Bone marrow (tissue), 2 donors: Measurements from ENCODE around the gene CDAN1.
"Not testable (repeated sequence)": the region's sequence is repeated elsewhere in the genome, so short reads cannot be mapped to it uniquely, and the experiment has no call there.

Source experiments
- DNase-seq, 2 donors: peaks; one replicate each; lab custom pipeline; 2025; lab: John Stamatoyannopoulos, UW

Gene CDAN1, protein sequence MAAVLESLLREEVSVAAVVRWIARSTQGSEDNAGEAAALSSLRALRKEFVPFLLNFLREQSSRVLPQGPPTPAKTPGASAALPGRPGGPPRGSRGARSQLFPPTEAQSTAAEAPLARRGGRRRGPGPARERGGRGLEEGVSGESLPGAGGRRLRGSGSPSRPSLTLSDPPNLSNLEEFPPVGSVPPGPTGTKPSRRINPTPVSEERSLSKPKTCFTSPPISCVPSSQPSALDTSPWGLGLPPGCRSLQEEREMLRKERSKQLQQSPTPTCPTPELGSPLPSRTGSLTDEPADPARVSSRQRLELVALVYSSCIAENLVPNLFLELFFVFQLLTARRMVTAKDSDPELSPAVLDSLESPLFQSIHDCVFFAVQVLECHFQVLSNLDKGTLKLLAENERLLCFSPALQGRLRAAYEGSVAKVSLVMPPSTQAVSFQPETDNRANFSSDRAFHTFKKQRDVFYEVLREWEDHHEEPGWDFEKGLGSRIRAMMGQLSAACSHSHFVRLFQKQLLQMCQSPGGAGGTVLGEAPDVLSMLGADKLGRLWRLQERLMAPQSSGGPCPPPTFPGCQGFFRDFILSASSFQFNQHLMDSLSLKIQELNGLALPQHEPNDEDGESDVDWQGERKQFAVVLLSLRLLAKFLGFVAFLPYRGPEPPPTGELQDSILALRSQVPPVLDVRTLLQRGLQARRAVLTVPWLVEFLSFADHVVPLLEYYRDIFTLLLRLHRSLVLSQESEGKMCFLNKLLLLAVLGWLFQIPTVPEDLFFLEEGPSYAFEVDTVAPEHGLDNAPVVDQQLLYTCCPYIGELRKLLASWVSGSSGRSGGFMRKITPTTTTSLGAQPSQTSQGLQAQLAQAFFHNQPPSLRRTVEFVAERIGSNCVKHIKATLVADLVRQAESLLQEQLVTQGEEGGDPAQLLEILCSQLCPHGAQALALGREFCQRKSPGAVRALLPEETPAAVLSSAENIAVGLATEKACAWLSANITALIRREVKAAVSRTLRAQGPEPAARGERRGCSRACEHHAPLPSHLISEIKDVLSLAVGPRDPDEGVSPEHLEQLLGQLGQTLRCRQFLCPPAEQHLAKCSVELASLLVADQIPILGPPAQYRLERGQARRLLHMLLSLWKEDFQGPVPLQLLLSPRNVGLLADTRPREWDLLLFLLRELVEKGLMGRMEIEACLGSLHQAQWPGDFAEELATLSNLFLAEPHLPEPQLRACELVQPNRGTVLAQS

DNA sequence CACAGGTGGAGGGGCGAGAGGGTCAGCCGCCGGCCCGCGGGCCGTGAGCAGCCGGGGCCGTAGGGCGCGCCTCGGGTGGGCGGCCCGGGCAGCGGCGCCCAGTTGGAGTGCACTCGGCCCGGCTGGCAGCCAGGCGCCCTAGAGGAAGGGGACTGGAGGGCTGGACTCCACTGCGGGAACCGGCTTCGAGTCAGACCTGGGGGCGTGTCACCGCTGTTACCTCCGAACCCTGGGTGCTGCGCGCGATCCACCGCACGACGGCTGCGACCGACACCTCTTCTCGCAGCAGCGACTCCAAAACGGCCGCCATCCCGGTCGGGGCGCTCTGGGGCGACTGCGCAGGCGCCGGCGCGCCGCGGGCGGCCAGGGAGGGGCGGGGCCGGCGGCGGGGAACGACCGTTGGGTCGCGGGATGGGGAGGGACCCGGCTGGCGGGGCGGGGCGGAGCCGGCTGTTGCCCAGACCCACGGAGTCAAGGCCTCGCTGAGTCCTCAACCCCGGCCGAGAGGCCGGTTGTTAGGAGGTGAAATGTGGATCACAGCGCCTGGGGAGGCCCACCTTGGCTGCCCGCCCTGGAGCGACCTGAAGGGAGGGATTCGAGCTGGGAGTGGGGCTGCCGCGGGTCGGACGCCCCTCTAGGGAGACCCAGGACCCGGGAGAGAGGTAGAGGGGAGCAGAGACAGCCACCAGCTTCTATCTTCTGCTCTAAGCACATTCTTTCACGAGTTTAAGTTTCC, at the start of gene CDAN1:
Gene CDAN1 (minus strand): TSS at position 336 of the 736 bp plus-strand sequence. CDS start 26 bp downstream, at position 310.
- peak; percentile 75 to 88 for DNase-seq

DNA sequence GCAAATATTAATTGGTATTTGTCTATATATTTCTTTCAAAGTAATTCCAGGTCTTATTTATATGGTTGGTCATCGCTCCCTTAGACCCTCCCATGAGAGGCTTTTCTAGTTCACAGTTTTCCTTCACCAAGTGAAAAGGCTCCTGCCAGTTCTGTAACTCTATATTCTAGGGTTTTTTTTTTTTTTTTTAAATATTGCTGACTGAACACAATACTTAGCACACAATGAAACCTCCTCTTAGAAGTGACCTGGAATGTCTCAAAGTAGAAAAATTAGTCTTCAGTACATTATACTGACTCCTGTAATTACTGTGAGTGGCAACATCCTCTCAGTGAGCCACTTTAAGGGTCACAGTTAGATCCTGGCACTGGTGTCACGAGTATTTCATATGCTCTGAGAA, 48.6 kb upstream of the CDAN1 start:
- DNase-seq: no peak

DNA sequence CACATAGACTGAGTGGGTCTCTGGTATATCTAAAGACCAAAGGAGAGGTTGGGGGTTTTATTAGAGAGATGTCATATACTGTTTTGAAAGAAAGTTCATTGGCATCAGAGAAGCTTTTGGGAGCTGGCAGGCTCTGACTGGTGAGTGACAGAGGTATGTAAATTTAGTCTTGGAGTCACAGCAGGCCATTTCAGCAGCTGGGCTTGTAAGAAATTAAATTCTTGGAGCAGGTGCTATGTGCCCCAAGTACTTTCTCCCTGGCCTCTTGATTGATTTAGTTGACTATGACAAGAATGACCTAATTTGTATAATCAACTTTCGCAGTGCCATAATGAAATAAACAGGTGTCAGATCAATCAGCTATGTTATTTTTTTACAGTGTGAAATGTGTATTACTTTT, 47.8 kb upstream of the CDAN1 start:
- no peak for DNase-seq

DNA sequence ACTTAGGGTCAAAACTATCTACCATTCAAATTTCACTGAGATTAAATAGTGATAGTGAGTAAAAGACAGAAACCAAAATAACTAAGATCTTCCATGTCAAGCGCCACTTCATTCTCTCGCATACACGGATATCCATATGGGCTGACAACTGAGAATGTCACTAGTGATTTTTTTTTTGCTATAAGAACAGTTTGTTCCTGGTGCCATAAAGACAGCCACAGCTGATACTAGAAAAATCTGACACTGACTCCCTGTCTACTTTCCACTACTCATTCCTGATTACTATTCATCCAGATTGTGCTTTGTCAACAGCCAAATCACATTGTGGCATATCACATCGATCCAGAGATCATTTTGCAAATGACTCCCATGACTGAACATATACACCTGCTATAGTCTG, 45.8 kb upstream of the CDAN1 start:
- no peak for DNase-seq

DNA sequence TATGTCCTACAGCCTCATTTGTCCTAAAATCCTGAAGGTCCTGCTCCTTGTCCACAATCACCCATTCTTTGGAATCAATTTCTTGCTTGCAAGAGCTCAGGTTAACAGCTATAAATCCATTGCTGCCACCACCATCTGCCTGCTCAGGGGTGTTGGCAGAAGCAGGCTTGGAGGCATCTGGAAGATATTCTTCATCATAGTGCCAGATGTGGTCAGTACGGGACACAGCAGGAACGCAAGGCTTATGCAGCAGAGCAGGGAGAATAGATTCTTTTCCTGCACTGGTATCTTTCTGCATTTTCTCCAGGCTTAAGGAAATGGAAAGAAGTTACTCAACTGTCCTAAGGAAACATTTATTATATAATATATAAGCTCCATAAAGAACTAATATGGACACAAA, 38.5 kb upstream of the CDAN1 start:
- DNase-seq: no peak

DNA sequence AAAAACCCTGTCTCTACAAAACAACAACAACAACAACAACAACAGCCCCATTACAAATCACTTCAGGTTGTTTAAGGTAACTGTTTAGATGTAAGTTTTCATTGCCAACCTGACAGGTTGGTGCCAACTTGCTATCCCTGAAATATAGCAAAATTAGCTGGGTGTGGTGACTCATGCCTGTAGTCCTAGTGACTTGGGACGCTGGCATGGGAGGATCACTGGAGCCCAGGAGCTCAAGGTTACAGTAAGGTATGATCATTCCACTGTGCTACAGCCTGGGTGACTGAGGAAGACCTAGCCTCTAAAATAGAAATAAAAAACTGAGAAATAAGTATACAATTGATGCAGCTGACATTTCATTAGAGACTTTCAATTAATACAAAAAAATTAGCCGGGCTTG, 36.0 kb upstream of the CDAN1 start:
- DNase-seq: no peak

DNA sequence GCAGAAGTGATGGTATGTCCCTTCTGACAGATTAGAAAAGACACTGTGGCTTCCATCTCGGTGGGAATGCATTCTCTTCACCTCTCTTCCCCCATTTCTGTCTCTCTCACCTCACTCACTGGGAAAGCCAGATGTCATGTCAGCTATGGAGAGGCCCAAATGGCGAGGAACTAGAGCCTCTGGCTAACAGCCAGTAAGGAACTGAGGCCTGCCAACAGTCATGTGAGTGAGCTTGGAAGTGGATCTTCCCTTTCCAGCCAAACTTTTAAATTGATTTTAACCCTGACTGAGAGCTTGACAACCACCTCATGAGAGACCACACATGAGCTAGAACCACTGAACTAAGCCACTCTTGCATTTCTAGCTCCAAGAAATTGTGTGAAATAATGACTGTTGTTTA, 35.2 kb upstream of the CDAN1 start:
- DNase-seq: no peak

DNA sequence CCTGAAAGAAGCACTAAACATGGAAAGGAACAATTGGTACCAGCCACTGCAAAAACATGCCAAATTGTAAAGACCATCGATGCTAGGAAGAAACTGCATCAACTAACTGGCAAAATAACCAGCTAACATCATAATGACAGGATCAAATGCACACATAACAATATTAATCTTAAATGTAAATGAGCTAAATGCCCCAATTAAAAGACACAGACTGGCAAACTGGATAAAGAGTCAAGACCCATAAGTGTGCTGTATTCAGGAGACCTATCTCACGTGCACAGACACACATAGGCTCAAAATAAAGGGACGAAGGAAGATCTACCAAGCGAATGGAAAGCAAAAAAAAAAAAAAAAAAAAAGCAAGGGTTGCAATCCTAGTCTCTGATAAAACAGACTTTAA, 29.2 kb upstream of the CDAN1 start:
- not testable (repeated sequence) for DNase-seq

DNA sequence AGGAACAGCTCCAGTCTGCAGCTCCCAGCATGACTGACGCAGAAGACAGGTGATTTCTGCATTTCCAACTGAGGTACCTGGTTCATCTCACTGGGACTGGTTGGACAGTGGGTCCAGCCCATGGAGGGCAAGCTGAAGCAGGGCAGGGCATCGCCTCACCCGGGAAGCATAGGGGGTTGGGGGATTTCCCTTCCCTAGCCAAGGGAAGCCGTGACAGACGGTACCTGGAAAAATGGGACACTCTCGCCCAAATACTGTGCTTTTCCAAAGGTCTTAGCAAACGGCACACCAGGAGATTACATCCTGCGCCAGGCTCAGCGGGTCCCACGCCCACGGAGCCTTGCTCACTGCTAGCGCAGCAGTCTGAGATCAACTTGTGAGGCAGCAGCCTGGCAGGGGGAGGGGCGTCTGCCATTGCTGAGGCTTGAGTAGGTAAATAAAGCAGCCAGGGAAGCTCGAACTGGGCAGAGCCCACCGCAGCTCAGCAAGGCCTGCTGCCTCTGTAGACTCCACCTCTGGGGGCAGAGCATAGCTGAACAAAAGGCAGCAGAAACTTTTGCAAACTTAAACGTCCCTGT, 27.3 kb upstream of the CDAN1 start:
- DNase-seq: not testable (repeated sequence)

DNA sequence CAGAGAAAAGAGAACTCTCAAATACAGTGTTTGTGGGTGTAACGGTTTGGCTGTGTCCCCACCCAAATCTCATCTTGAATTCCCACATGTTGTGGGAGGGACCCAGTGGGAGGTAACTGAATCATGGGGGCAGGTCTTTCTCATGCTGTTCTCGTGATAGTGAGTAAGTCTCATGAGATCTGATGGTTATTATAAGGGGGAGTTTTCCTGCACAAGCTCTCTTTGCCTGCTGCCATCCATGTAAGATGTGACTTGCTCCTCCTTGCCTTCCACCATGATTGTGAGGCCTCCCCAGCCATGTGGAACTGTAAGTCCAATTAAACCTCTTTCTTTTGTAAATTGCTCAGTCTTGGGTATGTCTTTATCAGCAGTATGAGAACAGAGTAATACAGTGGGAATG, 24.9 kb upstream of the CDAN1 start:
- DNase-seq: not testable (repeated sequence)

DNA sequence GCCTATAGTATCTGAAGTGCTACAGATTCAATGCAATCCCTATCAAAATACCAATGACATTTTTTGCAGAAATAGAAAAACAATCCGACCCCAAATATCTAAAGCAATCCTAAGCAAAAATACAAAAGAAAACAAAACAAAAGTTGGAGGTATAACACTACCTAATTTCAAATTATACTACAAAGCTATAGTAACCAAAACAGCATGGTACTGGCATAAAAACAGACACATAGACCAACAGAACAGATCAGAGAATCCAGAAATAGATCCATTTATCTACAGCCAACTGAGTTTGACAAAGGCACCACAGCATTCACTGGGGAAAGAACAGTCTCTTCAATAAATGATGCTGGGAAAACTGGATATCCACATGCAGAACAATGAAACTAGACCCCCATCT, 23.8 kb upstream of the CDAN1 start:
- DNase-seq: no peak

DNA sequence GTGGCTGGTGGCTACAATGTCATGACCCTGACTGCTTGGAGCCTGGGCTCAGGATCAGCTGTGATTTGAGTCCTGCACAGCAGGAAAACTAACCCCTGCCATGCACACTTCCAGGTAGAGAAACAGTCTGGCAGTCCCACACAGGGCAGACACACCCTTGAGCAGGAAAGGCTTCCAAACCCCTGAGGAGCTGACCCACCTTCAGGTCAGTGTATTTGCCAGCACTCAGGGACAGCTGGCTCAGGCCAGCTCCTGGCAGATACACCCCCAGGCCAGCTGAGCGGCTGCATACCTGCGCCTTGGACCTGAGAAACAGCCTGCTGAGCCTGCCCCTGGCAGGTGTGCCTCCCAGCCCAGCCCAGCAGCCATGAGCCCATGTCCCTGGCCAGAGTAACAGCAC, 22.2 kb upstream of the CDAN1 start:
- no peak for DNase-seq

DNA sequence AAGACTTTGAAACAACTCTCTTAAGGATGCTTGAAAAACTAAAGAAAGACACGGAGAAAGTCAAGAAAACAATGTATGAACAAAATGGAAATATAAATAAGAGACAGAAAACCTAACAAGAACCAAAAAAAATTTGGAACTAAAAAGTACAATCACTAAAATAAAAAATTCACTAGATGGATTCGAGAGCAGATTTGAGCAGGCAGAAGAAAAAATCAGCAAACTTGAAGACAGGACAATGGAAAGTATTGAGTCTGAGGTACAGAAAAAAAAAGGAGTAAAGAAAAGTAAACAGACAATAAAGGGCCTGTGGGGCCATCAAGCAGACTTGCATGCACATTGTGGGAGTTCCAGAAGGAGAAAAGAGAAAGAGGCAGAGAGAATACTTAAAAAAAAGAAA, 13.4 kb upstream of the CDAN1 start:
- DNase-seq: no peak

DNA sequence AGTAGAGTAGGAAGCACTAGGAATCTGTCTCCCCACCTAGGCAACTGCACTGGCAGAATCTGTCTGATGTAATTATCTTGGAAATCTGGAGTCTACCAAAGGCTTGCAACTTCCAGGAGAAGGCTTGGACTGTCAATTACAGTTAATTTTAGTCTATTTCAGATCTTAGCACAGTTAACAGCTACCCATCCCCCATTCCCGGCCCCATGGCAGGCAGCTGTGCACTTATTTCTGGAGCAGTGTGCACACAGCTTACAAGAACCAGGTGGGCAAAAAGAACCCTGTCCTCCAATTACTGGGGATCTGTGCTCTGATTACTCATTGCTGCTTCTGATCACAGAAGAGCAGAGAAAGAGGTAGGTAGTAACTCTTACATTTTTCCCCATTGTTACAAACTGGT, 12.3 kb upstream of the CDAN1 start:
- DNase-seq: no peak

DNA sequence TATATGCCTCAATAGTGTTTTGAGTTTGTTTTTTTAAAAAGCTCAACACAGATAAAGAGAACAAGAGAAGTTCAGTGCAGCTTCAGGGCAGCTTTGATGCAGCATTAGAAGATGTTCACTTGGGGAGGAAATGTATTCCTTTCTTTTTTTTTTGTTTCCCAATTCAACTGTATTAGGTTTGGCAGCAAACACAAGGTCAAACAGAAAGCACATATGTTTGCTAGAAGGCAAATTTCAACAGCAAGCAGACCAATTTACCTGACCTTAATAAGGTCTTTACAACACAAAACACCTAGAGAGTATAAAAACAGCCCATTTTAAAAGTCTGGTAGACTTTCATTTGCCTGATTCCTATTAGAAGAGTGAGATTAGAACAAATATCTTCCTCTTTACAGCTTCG, 7.3 kb upstream of the CDAN1 start:
- no peak for DNase-seq

DNA sequence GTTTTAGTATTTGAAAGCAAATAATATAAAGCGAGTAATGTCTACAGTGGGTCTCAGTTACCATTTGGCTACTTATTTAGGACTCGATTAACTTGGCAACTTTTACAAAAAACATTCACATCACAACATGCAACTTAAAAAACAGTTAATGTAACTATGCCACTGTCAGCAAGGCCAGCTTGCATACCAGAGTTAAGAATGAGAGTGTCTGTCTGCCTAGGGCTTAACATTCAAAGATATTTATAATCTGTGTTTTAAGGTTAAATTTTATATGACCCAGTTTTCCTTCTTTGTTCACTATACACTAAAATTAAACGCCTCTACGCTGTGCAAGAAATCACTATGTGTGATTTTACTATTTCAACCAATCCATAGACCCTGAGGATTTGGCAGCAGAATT, 5.2 kb upstream of the CDAN1 start:
- DNase-seq: no peak

DNA sequence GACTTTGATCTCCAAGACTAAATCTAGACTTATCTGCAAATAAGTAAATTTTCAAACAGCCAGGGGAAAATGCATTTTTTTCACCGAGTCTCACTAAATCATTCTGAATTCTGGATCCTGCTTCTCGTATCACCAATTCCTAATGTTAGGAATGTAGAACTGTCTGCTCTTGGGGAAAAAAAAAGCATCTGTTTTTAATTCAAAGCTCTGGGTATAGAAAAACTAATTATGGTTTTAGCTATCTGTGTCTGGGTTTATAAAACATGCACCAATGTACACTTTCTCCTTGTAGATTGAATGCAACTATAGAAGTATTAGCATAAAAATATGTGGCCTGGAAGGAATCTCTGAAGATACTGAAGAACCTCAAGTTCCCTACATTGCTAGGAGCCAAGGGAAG, 4.8 kb upstream of the CDAN1 start:
- no peak for DNase-seq

DNA sequence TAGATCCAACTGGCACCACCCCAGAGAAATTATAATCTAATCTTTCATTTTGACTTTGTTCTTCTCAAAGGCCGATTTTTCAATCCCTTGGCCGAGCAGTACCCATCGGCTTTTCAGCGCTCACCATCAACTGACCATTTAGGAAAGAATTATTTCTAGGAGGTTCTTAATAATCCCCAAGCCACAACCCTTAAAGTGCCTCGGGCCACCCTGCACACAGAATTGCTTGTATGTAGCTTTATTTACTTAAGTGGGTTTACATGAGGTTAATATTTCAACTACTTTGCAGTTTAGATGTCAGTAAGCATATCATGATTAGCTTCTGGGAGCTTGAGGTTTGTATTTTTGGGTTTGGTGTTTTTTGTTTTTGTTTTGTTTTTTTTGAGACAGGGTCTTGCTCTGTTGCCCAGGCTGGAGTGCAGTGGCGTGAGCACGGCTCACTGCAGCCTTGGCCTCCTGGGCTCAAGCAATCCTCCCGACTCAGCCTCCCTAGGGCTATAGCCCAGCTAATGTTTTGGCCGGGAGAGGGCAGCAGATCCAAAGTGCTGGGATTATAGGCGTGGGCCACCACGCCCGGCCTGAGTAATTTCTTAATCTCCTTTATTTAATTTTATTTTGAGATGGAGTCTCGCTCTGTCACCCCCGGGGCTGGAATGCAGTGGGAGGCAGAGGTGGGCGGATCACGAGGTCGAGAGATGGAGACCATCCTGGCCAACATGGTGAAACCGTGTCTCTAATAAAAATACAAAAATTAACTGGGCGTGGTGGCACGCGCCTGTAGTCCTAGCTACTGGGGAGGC, 801 bp upstream of the CDAN1 start:
- DNase-seq: no peak

DNA sequence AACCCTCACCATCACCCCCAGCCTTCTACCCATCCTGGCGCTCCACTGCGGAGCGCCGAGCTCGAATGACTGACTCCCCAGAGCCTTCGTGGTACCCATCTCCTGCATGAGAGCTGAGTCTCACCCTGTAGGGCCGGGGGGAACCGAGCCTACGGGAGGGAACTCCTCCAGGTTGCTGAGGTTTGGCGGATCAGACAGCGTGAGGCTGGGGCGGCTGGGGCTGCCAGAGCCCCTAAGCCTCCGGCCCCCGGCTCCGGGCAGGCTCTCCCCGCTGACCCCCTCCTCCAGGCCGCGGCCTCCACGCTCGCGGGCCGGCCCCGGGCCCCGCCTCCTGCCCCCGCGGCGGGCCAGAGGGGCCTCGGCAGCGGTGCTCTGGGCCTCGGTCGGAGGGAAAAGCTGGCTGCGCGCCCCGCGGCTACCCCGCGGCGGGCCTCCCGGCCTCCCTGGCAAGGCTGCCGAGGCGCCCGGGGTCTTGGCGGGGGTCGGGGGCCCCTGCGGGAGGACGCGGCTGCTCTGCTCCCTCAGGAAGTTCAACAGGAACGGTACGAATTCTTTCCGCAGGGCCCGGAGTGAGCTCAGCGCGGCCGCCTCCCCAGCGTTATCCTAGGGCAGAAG, 643 bp downstream of the CDAN1 start:
- DNase-seq: no peak
